Measurements from ENCODE around the gene TMEM183A. TPM values are rescaled to one million over a fixed set of nuclear protein-coding genes. Genes with fewer than 3 reads are reported as not detected.

Gene TMEM183A
- total RNA-seq, 3 donors from 2014 or later: 73.9 to 108 (median 93.2) TPM

DNA sequence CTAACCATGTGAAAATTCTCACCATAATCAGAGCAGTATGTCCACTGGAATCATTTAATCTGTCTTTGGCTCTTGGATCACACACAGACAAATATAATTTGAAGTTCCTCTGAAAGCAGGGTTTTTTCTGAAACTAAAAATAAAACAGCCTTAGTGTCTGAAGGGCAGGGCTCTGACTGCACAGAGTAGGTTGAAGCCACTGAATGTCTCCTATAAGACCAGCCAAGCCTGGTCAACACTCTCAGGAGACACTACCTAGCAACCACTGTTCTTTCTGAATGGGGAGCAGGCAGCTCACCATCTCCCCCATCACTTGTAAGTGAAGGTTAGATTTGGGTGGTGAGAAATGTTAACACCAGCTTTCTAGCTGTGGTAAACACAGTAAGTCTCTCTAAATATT, 16.1 kb upstream of the TMEM183A start:
- H3K9me3 ChIP-seq: no peaks in the 10 kb centered on the region
- H3K4me1 ChIP-seq (ENCODE audit: low read depth): no peaks in the 10 kb centered on the region
- no peaks in the 10 kb centered on the region for H3K36me3 ChIP-seq (ENCODE audit: low read depth)
- TF ChIP-seq, protein P1, sequence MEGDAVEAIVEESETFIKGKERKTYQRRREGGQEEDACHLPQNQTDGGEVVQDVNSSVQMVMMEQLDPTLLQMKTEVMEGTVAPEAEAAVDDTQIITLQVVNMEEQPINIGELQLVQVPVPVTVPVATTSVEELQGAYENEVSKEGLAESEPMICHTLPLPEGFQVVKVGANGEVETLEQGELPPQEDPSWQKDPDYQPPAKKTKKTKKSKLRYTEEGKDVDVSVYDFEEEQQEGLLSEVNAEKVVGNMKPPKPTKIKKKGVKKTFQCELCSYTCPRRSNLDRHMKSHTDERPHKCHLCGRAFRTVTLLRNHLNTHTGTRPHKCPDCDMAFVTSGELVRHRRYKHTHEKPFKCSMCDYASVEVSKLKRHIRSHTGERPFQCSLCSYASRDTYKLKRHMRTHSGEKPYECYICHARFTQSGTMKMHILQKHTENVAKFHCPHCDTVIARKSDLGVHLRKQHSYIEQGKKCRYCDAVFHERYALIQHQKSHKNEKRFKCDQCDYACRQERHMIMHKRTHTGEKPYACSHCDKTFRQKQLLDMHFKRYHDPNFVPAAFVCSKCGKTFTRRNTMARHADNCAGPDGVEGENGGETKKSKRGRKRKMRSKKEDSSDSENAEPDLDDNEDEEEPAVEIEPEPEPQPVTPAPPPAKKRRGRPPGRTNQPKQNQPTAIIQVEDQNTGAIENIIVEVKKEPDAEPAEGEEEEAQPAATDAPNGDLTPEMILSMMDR (IDR thresholded peaks at IDR 0.05): no peak
- H3K4me3 ChIP-seq: no peak overlapping the region
- ATAC-seq: no peak
- intact Hi-C loops (cut with DNase I, micrococcal nuclease): no loop called here
- DNase-seq: no peak

DNA sequence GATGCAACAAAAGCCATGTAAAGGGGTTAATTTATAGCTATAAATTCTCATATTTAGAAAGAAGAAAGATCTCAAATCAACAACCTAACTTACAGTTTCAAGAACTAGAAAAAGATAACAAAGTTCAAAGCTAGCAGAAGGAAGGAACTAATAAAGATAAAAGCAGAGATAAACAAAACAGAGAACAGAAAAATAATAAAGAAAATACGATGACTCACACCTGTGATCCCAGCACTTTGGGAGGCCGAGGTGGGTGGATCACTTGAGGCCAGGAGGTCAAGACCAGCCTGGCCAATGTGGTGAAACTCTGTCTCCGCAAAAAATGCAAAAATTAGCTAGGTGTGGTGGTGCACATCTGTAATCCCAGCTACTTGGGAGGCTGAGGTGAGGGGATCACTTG, 12.4 kb upstream of the TMEM183A start:
- intact Hi-C loops (cut with DNase I, micrococcal nuclease): no loop called here
- Histone ChIP-seq H3K4me3 (no peak overlapping the region), H3K9me3 (no peaks in the 10 kb centered on the region), H3K4me1 (ENCODE audit: low read depth) (no peaks in the 10 kb centered on the region), H3K36me3 (ENCODE audit: low read depth) (no peaks in the 10 kb centered on the region)
- TF ChIP-seq, protein P1 (IDR thresholded peaks at IDR 0.05): no peak
- ATAC-seq: no peak
- no peak for DNase-seq

DNA sequence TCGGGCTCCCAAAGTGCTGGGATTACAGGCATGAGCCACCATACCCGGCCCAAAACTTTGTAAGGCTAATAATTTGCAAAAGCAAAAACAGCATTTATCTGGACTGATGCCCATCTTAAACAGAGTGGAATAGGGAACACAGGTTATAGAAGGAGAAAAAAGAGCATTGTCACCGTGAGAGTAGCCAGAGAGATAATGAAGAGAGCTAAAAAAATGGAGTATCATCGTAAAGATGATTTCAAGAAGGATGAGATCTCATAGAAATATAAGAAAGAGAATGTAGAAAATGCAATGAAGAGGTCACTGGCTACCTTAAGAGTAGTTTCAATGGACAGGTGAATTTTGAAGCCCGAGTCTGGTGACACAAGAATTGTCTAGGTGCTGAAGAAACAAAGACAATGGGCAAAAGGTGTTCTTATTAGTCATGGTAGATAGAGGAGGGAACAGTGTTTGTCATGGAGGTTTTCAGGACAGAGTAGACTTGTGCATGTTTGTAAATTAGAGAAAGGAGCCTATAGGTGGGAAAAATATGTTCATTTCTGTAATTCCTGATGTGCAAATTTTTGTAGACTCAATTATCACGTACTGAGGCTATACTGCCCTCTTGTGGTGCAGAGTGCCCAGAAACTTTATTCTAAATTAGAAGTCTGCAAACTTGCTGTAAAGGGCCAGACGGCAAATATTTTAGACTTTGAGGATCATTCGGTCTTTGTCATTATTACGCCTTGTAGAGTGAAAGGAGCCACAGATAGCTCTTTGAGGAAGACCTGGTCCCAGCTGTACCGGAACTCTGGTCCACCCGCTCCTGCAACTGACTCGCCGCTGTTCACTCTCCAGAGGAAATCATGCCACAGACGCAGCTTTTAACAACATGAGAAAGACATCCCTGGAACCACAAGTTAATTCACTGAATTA, 8.1 kb upstream of the TMEM183A start:
- intact Hi-C loops (cut with DNase I, micrococcal nuclease): no loop called here

DNA sequence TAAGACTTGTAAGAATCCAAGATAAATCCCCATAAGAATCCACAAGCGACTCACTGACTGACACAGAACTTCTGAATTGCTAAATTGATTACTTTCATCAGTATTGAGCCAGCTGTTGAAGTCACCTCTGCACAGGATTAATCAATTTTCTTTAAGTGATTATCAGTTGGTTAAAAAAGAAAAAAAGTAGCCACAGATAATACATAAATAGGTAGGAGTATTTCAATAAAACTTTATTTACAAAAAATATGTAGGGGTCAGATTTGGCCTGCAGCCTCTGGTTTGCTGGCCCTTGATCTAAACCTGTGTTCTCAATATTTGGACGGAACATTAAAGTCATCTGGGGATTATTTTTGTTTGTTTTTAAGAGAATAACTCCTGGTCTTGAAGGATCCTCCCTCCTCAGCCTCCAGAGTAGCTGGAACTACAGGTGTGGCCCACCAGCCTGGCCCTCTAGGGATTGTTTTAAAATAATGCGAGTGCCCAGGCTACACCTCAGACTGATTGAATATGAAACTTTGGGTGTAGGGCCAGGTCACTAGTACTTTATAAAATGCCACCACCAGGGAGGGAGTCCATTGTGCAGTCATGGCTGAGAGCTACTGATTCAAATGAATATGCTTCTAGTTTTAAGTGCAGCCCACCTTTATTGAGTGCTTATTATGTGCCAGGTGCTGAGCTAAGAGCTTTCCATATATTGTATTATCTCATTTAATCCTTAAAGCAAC, 6.8 kb upstream of the TMEM183A start:
- Histone ChIP-seq H3K4me3 (no peak overlapping the region), H3K4me1 (ENCODE audit: low read depth) (no peaks in the 10 kb centered on the region), H3K9me3 (no peaks in the 10 kb centered on the region), H3K36me3 (ENCODE audit: low read depth) (no peaks in the 10 kb centered on the region)
- TF ChIP-seq, protein P1 (IDR thresholded peaks at IDR 0.05): no peak
- DNase-seq (no peak), ATAC-seq (no peak)
- intact Hi-C loops (cut with DNase I, micrococcal nuclease): no loop called here

More for the DNA sequence above, 8.1 kb upstream of the TMEM183A start:
- Histone ChIP-seq H3K4me1 (ENCODE audit: low read depth) (no peaks in the 10 kb centered on the region), H3K4me3 (no peak overlapping the region), H3K36me3 (ENCODE audit: low read depth) (no peaks in the 10 kb centered on the region), H3K9me3 (no peaks in the 10 kb centered on the region)
- TF ChIP-seq, protein P1 (IDR thresholded peaks at IDR 0.05): peak; percentile 44
- DNase-seq: peak in 1 of 3 donors; percentile 90
- ATAC-seq: peak; percentile 62

DNA sequence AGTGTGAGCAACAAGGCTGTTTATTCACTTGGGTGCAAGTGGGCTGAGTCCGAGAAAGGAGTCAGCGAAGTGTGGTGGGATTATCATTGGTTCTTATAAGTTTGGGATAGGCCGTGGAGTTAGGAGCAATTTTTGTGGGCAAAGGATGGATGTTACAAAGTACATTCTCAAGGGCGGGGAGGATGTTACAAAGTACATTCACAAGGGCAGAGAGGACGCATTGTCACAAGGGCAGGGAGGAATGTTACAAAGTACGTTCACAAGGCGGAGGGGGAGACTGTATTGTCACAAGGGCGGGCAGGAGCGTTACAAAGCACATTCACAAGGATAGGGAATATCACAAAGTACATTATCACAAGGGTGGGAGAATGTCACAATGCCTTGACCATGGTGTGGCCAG, 5.2 kb upstream of the TMEM183A start:
- DNase-seq: no peak
- no peak for ATAC-seq
- Histone ChIP-seq H3K4me3 (no peak overlapping the region), H3K4me1 (ENCODE audit: low read depth) (peaks cover 4% of the 10 kb centered on the region), H3K36me3 (ENCODE audit: low read depth) (no peaks in the 10 kb centered on the region), H3K9me3 (no peaks in the 10 kb centered on the region)
- TF ChIP-seq, protein P1 (IDR thresholded peaks at IDR 0.05): no peak
- intact Hi-C loops (cut with DNase I, micrococcal nuclease): no loop called here

All from mucosa of descending colon (tissue), 3 donors.